ENCODE results near the gene ANKS4B. TPM values are rescaled to one million over a fixed set of nuclear protein-coding genes. Genes with fewer than 3 reads are reported as not detected.

The ANKS4B gene
- total and polyA plus RNA-seq, 4 donors = 0.11 TPM; not detected in 3

DNA sequence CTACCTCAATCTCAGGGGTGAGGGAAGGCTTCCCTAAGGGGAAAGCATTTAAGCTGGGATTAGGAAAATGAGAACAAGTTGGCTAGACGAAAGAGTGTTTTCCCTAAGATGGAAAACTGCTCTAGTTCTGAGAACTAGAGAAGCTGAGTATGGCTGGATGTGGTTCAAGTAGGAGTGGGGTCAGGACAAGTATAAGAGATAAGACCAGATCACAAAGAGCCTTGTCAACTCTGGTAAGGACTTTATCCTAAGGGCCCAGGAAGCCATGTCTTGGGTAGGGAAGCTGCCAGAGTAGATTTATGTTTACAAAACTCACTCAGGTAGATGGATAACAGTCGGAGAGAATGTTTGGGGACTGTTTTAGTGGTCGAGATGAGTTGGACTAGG lies 1.7 kb downstream of the ANKS4B start:
- no peaks in the 10 kb centered on the region for H3K9me3 ChIP-seq (ENCODE audit: control insufficient read depth in 4 of 4, insufficient read depth in 3 of 4, low read length in 3 of 4)
- H3K27ac ChIP-seq (ENCODE audit: low read depth in 1 of 2, low read length in 1 of 2) = no peak overlapping the region
- H3K36me3 ChIP-seq (ENCODE audit: control insufficient read depth in 4 of 4, insufficient read depth in 4 of 4, low read length in 4 of 4) = no peaks in the 10 kb centered on the region
- ATAC-seq (ENCODE audit: insufficient read depth, low FRiP score) (no peak), DNase-seq (no peak)
- WGBS, 2 donors = 76 to 81% methylated on average over 3 of the region's 3 CpGs
- TF ChIP-seq, protein P1, sequence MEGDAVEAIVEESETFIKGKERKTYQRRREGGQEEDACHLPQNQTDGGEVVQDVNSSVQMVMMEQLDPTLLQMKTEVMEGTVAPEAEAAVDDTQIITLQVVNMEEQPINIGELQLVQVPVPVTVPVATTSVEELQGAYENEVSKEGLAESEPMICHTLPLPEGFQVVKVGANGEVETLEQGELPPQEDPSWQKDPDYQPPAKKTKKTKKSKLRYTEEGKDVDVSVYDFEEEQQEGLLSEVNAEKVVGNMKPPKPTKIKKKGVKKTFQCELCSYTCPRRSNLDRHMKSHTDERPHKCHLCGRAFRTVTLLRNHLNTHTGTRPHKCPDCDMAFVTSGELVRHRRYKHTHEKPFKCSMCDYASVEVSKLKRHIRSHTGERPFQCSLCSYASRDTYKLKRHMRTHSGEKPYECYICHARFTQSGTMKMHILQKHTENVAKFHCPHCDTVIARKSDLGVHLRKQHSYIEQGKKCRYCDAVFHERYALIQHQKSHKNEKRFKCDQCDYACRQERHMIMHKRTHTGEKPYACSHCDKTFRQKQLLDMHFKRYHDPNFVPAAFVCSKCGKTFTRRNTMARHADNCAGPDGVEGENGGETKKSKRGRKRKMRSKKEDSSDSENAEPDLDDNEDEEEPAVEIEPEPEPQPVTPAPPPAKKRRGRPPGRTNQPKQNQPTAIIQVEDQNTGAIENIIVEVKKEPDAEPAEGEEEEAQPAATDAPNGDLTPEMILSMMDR (IDR thresholded peaks at IDR 0.05; ENCODE audit: control extremely low read depth, extremely low read depth) = no peak
- H3K27me3 ChIP-seq (ENCODE audit: control insufficient read depth in 3 of 3, insufficient read depth in 3 of 3, low read length in 2 of 3) = no peaks in the 10 kb centered on the region
- H3K9ac ChIP-seq (ENCODE audit: insufficient read depth in 1 of 2, low read length in 2 of 2) = no peak overlapping the region
- no peaks in the 10 kb centered on the region for H3K4me1 ChIP-seq (ENCODE audit: control insufficient read depth in 5 of 5, insufficient read depth in 5 of 5, low read length in 5 of 5)
- no peak overlapping the region for H3K4me3 ChIP-seq

DNA sequence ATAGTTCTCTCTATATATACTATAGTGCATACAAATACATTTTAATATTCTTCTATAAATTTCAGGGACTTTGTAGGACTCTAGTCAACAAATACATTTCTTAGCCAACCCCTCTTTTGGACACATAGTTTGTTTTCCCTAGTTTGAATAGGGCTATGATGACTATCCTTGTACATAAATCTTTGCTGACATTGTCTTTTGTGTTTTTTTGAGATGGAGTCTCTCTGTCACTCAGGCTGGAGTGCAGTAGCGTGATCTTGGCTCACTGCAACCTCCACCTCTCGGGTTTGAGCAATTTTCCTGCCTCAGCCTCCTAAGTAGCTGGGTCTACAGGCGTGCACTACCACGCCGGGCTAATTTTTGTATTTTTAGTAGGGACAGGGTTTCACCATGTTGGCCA lies 3.3 kb downstream of the ANKS4B start:
- Histone ChIP-seq H3K4me1 (ENCODE audit: control insufficient read depth in 5 of 5, insufficient read depth in 5 of 5, low read length in 5 of 5) (no peaks in the 10 kb centered on the region), H3K4me3 (no peak overlapping the region), H3K9ac (ENCODE audit: insufficient read depth in 1 of 2, low read length in 2 of 2) (no peak overlapping the region), H3K27ac (ENCODE audit: low read depth in 1 of 2, low read length in 1 of 2) (no peak overlapping the region), H3K36me3 (ENCODE audit: control insufficient read depth in 4 of 4, insufficient read depth in 4 of 4, low read length in 4 of 4) (no peaks in the 10 kb centered on the region), H3K27me3 (ENCODE audit: control insufficient read depth in 3 of 3, insufficient read depth in 3 of 3, low read length in 2 of 3) (no peaks in the 10 kb centered on the region), H3K9me3 (ENCODE audit: control insufficient read depth in 4 of 4, insufficient read depth in 3 of 4, low read length in 3 of 4) (no peaks in the 10 kb centered on the region)
- no peak for ATAC-seq (ENCODE audit: insufficient read depth, low FRiP score)
- DNase-seq = no peak
- TF ChIP-seq, protein P1 (IDR thresholded peaks at IDR 0.05; ENCODE audit: control extremely low read depth, extremely low read depth) = no peak
- 75 to 84% methylated on average over 5 of the region's 5 CpGs for WGBS, 2 donors

DNA sequence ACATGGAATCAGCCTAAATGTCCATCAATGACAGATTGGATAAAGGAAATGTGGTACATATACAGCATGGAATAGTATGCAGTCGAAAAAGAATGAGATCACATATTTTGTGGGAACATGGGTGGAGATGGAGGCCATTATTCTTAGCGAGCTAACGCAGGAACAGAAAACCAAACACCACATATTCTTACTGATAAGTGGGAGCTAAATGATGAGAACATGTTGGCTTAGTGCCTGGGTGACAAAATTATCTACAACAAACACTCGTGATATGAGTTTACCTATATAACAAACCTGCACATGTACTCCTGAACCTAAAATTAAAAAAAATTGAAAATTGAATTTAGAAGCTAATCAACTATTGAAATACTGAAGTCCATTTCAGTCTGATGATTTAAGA lies 6.1 kb downstream of the ANKS4B start:
- WGBS, 2 donors = 54 to 81% methylated on average over 4 of the region's 4 CpGs
- no peak for DNase-seq
- TF ChIP-seq, protein P1 (IDR thresholded peaks at IDR 0.05; ENCODE audit: control extremely low read depth, extremely low read depth) = no peak
- Histone ChIP-seq H3K4me3 (no peak overlapping the region), H3K27me3 (ENCODE audit: control insufficient read depth in 3 of 3, insufficient read depth in 3 of 3, low read length in 2 of 3) (no peaks in the 10 kb centered on the region), H3K9me3 (ENCODE audit: control insufficient read depth in 4 of 4, insufficient read depth in 3 of 4, low read length in 3 of 4) (no peaks in the 10 kb centered on the region), H3K36me3 (ENCODE audit: control insufficient read depth in 4 of 4, insufficient read depth in 4 of 4, low read length in 4 of 4) (no peaks in the 10 kb centered on the region), H3K4me1 (ENCODE audit: control insufficient read depth in 5 of 5, insufficient read depth in 5 of 5, low read length in 5 of 5) (peaks cover 0 to 4% (median 0%) of the 10 kb centered on the region in 5 donors), H3K9ac (ENCODE audit: insufficient read depth in 1 of 2, low read length in 2 of 2) (no peak overlapping the region), H3K27ac (ENCODE audit: low read depth in 1 of 2, low read length in 1 of 2) (no peak overlapping the region)
- no peak for ATAC-seq (ENCODE audit: insufficient read depth, low FRiP score)

DNA sequence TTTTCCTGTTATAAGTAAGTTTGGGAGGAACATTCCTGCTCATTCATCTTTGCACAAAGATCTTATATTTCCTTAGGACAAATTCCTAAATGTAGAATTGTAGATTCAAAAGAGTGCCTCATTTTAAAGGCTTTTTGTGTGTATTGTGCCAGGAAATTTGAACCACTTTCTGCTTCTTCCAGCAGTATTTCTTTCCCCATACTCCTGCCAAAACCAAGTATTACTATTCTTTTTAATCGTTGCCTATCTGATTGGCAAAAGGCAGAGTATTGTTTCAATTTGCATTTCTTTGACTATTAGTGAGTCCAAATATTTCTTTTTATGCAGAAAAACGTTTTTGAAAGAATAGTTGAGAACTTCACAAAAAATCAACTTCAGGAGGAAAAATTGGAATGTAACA lies 9.3 kb downstream of the ANKS4B start:
- H3K4me3 ChIP-seq = no peak overlapping the region

More for the DNA sequence above, 9.3 kb downstream of the ANKS4B start:
- Histone ChIP-seq H3K27ac (ENCODE audit: low read depth in 1 of 2, low read length in 1 of 2) (no peak overlapping the region), H3K27me3 (ENCODE audit: control insufficient read depth in 3 of 3, insufficient read depth in 3 of 3, low read length in 2 of 3) (no peaks in the 10 kb centered on the region), H3K4me1 (ENCODE audit: control insufficient read depth in 5 of 5, insufficient read depth in 5 of 5, low read length in 5 of 5) (peaks cover 0 to 10% (median 2%) of the 10 kb centered on the region in 5 donors), H3K9me3 (ENCODE audit: control insufficient read depth in 4 of 4, insufficient read depth in 3 of 4, low read length in 3 of 4) (no peaks in the 10 kb centered on the region), H3K36me3 (ENCODE audit: control insufficient read depth in 4 of 4, insufficient read depth in 4 of 4, low read length in 4 of 4) (no peaks in the 10 kb centered on the region), H3K9ac (ENCODE audit: insufficient read depth in 1 of 2, low read length in 2 of 2) (no peak overlapping the region)
- 33 to 49% methylated on average over 2 of the region's 2 CpGs for WGBS, 2 donors
- DNase-seq (peak in 1 of 3 donors; percentile 39), ATAC-seq (ENCODE audit: insufficient read depth, low FRiP score) (no peak)
- TF ChIP-seq, protein P1 (IDR thresholded peaks at IDR 0.05; ENCODE audit: control extremely low read depth, extremely low read depth) = no peak
